ENCODE results near the gene C3orf52. TPM values are rescaled to one million over a fixed set of nuclear protein-coding genes. Genes with fewer than 3 reads are reported as not detected.

The C3orf52 gene
- total and polyA plus RNA-seq, 10 of the 15 experiments (the other 5 are each of a cell fraction or from before 2014, with no cell fraction given): 0.15 to 1.9 (median 0.73) TPM

DNA sequence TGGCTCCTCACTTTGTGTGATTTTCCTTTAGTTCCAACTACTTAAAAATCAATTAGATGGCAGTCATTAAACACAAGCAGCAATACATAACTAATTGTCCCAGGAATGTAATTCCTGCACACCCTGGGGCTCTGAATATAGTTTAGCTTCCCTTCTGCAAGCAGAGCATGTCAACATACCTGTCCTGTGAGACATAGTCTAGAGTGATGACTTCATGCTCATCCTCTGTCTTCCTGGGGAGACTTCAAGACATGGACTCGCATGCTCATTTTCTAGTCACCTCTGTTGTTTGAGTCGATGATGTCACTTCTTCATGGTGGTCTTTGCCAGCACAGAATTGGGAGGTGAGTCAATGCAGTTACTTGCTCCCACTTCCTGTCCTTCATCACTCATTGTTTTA lies 15.7 kb downstream of the C3orf52 start:
- no peak overlapping the region for H3K4me2 ChIP-seq (ENCODE audit: control insufficient read depth, insufficient read depth)

More for the DNA sequence above, 15.7 kb downstream of the C3orf52 start:
- Histone ChIP-seq H3K36me3 (ENCODE audit: control insufficient read depth in 2 of 2, insufficient read depth in 2 of 2, low read length in 1 of 2) (no peaks in the 10 kb centered on the region), H3K9ac (ENCODE audit: control insufficient read depth, insufficient read depth, low read length) (no peak overlapping the region), H3K79me2 (ENCODE audit: control insufficient read depth, insufficient read depth, low read length) (no peaks in the 10 kb centered on the region), H4K20me1 (ENCODE audit: control insufficient read depth, insufficient read depth) (no peaks in the 10 kb centered on the region), H3K27ac (ENCODE audit: control insufficient read depth, insufficient read depth) (no peak overlapping the region), H2AFZ (ENCODE audit: control insufficient read depth, low read depth, low read length) (no peak overlapping the region), H3K4me1 (ENCODE audit: control insufficient read depth, insufficient read depth, low read length) (no peaks in the 10 kb centered on the region), H3K27me3 (replicated peaks in 1 of 2; ENCODE audit: control insufficient read depth in 2 of 2, insufficient read depth in 2 of 2, low read length in 1 of 2) (no peaks in the 10 kb centered on the region), H3K9me3 (replicated peaks; ENCODE audit: control insufficient read depth, insufficient read depth, low read length) (no peaks in the 10 kb centered on the region), H3K4me3 (no peak overlapping the region)
- no TSS peak for BruUV-seq (replicated peaks)
- no peak for FAIRE-seq
- TF ChIP-seq NFYA (IDR thresholded peaks at IDR 0.05; ENCODE audit: borderline replicate concordance, low read depth, low read length) (no peak), SMAD1 (IDR thresholded peaks at IDR 0.05; ENCODE audit: low read depth, partially characterized antibody) (no peak), IRF5 (IDR thresholded peaks at IDR 0.05; ENCODE audit: borderline replicate concordance) (no peak), REST (IDR thresholded peaks at IDR 0.05; ENCODE audit: low read depth, low read length) (no peak), SIX5 (IDR thresholded peaks at IDR 0.05; ENCODE audit: low read depth, low read length, severe bottlenecking) (no peak), ATF7 (IDR thresholded peaks at IDR 0.05; ENCODE audit: low read depth) (no peak), NR2C1 (IDR thresholded peaks at IDR 0.05) (no peak), CBX5 (IDR thresholded peaks at IDR 0.05; ENCODE audit: low read depth) (no peak), RB1 (IDR thresholded peaks at IDR 0.05; ENCODE audit: borderline replicate concordance) (no peak)
- TF ChIP-seq, protein P1, sequence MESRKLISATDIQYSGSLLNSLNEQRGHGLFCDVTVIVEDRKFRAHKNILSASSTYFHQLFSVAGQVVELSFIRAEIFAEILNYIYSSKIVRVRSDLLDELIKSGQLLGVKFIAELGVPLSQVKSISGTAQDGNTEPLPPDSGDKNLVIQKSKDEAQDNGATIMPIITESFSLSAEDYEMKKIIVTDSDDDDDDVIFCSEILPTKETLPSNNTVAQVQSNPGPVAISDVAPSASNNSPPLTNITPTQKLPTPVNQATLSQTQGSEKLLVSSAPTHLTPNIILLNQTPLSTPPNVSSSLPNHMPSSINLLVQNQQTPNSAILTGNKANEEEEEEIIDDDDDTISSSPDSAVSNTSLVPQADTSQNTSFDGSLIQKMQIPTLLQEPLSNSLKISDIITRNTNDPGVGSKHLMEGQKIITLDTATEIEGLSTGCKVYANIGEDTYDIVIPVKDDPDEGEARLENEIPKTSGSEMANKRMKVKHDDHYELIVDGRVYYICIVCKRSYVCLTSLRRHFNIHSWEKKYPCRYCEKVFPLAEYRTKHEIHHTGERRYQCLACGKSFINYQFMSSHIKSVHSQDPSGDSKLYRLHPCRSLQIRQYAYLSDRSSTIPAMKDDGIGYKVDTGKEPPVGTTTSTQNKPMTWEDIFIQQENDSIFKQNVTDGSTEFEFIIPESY (IDR thresholded peaks at IDR 0.05): no peak
- TF ChIP-seq, protein P2, sequence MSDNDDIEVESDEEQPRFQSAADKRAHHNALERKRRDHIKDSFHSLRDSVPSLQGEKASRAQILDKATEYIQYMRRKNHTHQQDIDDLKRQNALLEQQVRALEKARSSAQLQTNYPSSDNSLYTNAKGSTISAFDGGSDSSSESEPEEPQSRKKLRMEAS (IDR thresholded peaks at IDR 0.05; ENCODE audit: low read depth, low read length): no peak
- TF ChIP-seq, protein P3, sequence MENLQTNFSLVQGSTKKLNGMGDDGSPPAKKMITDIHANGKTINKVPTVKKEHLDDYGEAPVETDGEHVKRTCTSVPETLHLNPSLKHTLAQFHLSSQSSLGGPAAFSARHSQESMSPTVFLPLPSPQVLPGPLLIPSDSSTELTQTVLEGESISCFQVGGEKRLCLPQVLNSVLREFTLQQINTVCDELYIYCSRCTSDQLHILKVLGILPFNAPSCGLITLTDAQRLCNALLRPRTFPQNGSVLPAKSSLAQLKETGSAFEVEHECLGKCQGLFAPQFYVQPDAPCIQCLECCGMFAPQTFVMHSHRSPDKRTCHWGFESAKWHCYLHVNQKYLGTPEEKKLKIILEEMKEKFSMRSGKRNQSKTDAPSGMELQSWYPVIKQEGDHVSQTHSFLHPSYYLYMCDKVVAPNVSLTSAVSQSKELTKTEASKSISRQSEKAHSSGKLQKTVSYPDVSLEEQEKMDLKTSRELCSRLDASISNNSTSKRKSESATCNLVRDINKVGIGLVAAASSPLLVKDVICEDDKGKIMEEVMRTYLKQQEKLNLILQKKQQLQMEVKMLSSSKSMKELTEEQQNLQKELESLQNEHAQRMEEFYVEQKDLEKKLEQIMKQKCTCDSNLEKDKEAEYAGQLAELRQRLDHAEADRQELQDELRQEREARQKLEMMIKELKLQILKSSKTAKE (IDR thresholded peaks at IDR 0.05; ENCODE audit: low read depth, poor library complexity, severe bottlenecking): no peak
- ChIA-PET CTCF (interaction anchor here (1.7 kb wide), 1 partner anchor 10 kb away, joined by 8 read pairs; no protein-coding TSS in a partner anchor), RAD21 (ENCODE audit: unreplicated experiment) (no interaction called here), SMC1A (ENCODE audit: uncharacterized antibody, unreplicated experiment) (interaction anchor here (1.2 kb wide), 1 partner anchor 232 kb away, joined by 3 read pairs; no protein-coding TSS in a partner anchor), POLR2A (no interaction called here)
- no peak for ATAC-seq
- in situ Hi-C loops (cut with MboI): no loop called here
- intact Hi-C loops (cut with micrococcal nuclease; ENCODE audit: unreplicated experiment): no loop called here
- 83% methylated on average over 2 of the region's 2 CpGs for WGBS (ENCODE audit: insufficient coverage, insufficient replicate concordance, low lambda C conversion rate, missing lambda C conversion rate)
- DNase-seq (ENCODE audit: low read depth, low spot score): no peak
